KOPT-K1 (cell line): ENCODE data around the gene USP47.

ENCODE experiments used
- H3K27ac ChIP-seq: fragments of 200-600 bp; sonication (generic); 2 replicates; pipeline ENCODE4 v1.5.1; 2016; ENCODE audit warnings: antibody characterized with exemption, mild to moderate bottlenecking, low read depth, low read length; ENCODE audit not compliant: poor library complexity, severe bottlenecking
- H3K36me3 ChIP-seq: fragments of 200-600 bp; sonication (generic); 2 replicates; pipeline ENCODE4 v1.5.1; 2017; ENCODE audit warnings: antibody characterized with exemption, mild to moderate bottlenecking, low read length, moderate library complexity; ENCODE audit not compliant: insufficient read depth
- H3K9me3 ChIP-seq: fragments of 200-600 bp; sonication (generic); 2 replicates; pipeline ENCODE4 v1.5.1; 2017; ENCODE audit warnings: antibody characterized with exemption, low read length, mild to moderate bottlenecking; ENCODE audit not compliant: insufficient read depth, poor library complexity, severe bottlenecking

Gene USP47

GRCh38 chr11:11967669-11968510 lies 126.1 kb downstream of the USP47 start:
- Histone ChIP-seq H3K9me3 (no peaks in the 10 kb centered on the region), H3K36me3 (no peaks in the 10 kb centered on the region), H3K27ac (no peak overlapping the region)

GRCh38 chr11:11968511-11969280 lies 126.9 kb downstream of the USP47 start:
- no peaks in the 10 kb centered on the region for H3K36me3 ChIP-seq
- H3K9me3 ChIP-seq, result no peaks in the 10 kb centered on the region
- H3K27ac ChIP-seq, result no peak overlapping the region

GRCh38 chr11:11969380-11970215 lies 127.8 kb downstream of the USP47 start:
- H3K9me3 ChIP-seq, result no peaks in the 10 kb centered on the region
- no peak overlapping the region for H3K27ac ChIP-seq
- no peaks in the 10 kb centered on the region for H3K36me3 ChIP-seq

GRCh38 chr11:11970556-11970955 lies 128.8 kb downstream of the USP47 start:
- H3K36me3 ChIP-seq, result no peaks in the 10 kb centered on the region
- H3K27ac ChIP-seq, result no peak overlapping the region

GRCh38 chr11:11971906-11972547 lies 130.3 kb downstream of the USP47 start:
- Histone ChIP-seq H3K9me3 (no peaks in the 10 kb centered on the region), H3K27ac (no peak overlapping the region), H3K36me3 (no peaks in the 10 kb centered on the region)

More at GRCh38 chr11:11970556-11970955, 128.8 kb downstream of the USP47 start:
- no peaks in the 10 kb centered on the region for H3K9me3 ChIP-seq

GRCh38 chr11:11972730-11973341 lies 131.1 kb downstream of the USP47 start:
- Histone ChIP-seq H3K9me3 (no peaks in the 10 kb centered on the region), H3K27ac (no peak overlapping the region), H3K36me3 (no peaks in the 10 kb centered on the region)

- H3K9me3 ChIP-seq, result no peaks in the 10 kb centered on the region
- no peaks in the 10 kb centered on the region for H3K36me3 ChIP-seq
- no peak overlapping the region for H3K27ac ChIP-seq
Observed at GRCh38 chr11:11973361-11973800, 131.6 kb downstream of the USP47 start.

- Histone ChIP-seq H3K36me3 (no peaks in the 10 kb centered on the region), H3K9me3 (no peaks in the 10 kb centered on the region), H3K27ac (no peak overlapping the region)
Observed at GRCh38 chr11:11973866-11974265, 132.1 kb downstream of the USP47 start.

- no peaks in the 10 kb centered on the region for H3K36me3 ChIP-seq
- no peak overlapping the region for H3K27ac ChIP-seq
- no peaks in the 10 kb centered on the region for H3K9me3 ChIP-seq
Observed at GRCh38 chr11:11975201-11976092, 133.7 kb downstream of the USP47 start.

GRCh38 chr11:11976481-11977127 lies 134.8 kb downstream of the USP47 start:
- no peaks in the 10 kb centered on the region for H3K36me3 ChIP-seq
- H3K9me3 ChIP-seq, result no peaks in the 10 kb centered on the region
- H3K27ac ChIP-seq, result no peak overlapping the region

- no peak overlapping the region for H3K27ac ChIP-seq
- no peaks in the 10 kb centered on the region for H3K9me3 ChIP-seq
- no peaks in the 10 kb centered on the region for H3K36me3 ChIP-seq
Observed at GRCh38 chr11:11977206-11977938, 135.6 kb downstream of the USP47 start.

GRCh38 chr11:11978098-11978637 lies 136.4 kb downstream of the USP47 start:
- Histone ChIP-seq H3K9me3 (no peaks in the 10 kb centered on the region), H3K36me3 (no peaks in the 10 kb centered on the region), H3K27ac (no peak overlapping the region)
